Stimulated activated CD4-positive, alpha-beta T cell treated with anti-CD3 and anti-CD28 coated beads, Interleukin-4, amount 100 ng/mL, for 1 hour (primary cell): Measurements from ENCODE around the gene USP17L19.
"Not testable (repeated sequence)": the region's sequence is repeated elsewhere in the genome, so short reads cannot be mapped to it uniquely, and the experiment has no call there.

ENCODE experiments used
- DNase-seq: peaks from one replicate; pipeline ENCODE4 v3.0.0-alpha.2; 2020

USP17L19 gene

GRCh38 chr4:9253078-9253477 is at the start of gene USP17L19:
TSS of gene USP17L19 (plus strand) at chr4:9253378. CDS start at chr4:9253378, 0 bp downstream.
- DNase-seq, result not testable (repeated sequence)

- DNase-seq, result not testable (repeated sequence)
Observed at GRCh38 chr4:9210357-9210756, 42.8 kb upstream of the USP17L19 start, which contains the start of gene USP17L10. TSS of gene USP17L10 (plus strand) at chr4:9210657. CDS start at chr4:9210657, 0 bp downstream.

GRCh38 chr4:9214701-9215100 is 38.5 kb upstream of the USP17L19 start:
- not testable (repeated sequence) for DNase-seq

- not testable (repeated sequence) for DNase-seq
Observed at GRCh38 chr4:9215105-9215504, 38.1 kb upstream of the USP17L19 start, which contains the start of gene USP17L11. TSS of gene USP17L11 (plus strand) at chr4:9215405. CDS start at chr4:9215405, 0 bp downstream.

- DNase-seq, result not testable (repeated sequence)
Observed at GRCh38 chr4:9219852-9220251, 33.3 kb upstream of the USP17L19 start, which contains the start of gene USP17L12. TSS of gene USP17L12 (plus strand) at chr4:9220152. CDS start at chr4:9220152, 0 bp downstream.

GRCh38 chr4:9224596-9224995 is 28.6 kb upstream of the USP17L19 start, which contains the start of gene USP17L13:
TSS of gene USP17L13 (plus strand) at chr4:9224896. CDS start at chr4:9224896, 0 bp downstream.
- DNase-seq, result not testable (repeated sequence)

- not testable (repeated sequence) for DNase-seq
Observed at GRCh38 chr4:9230249-9230648, 22.9 kb upstream of the USP17L19 start.

- not testable (repeated sequence) for DNase-seq
Observed at GRCh38 chr4:9234085-9234484, 19.1 kb upstream of the USP17L19 start, which contains the start of gene USP17L15. TSS of gene USP17L15 (plus strand) at chr4:9234385. CDS start at chr4:9234385, 0 bp downstream.

- not testable (repeated sequence) for DNase-seq
Observed at GRCh38 chr4:9238461-9238860, 14.7 kb upstream of the USP17L19 start.

- DNase-seq, result not testable (repeated sequence)
Observed at GRCh38 chr4:9243579-9243978, 9.6 kb upstream of the USP17L19 start, which contains the start of gene USP17L17. TSS of gene USP17L17 (plus strand) at chr4:9243879. CDS start at chr4:9243879, 0 bp downstream.

- DNase-seq, result peak; percentile 1
Observed at GRCh38 chr4:9247953-9248680, 5.1 kb upstream of the USP17L19 start, which contains the start of gene USP17L18. TSS of gene USP17L18 (plus strand) at chr4:9248630. CDS start at chr4:9248630, 0 bp downstream.

- DNase-seq, result not testable (repeated sequence)
Observed at GRCh38 chr4:9257824-9258223, 4.6 kb downstream of the USP17L19 start, which contains the start of gene USP17L20. TSS of gene USP17L20 (plus strand) at chr4:9258124. CDS start at chr4:9258124, 0 bp downstream.

- DNase-seq, result not testable (repeated sequence)
Observed at GRCh38 chr4:9262572-9262971, 9.4 kb downstream of the USP17L19 start, which contains the start of gene USP17L21. TSS of gene USP17L21 (plus strand) at chr4:9262872. CDS start at chr4:9262872, 0 bp downstream.

GRCh38 chr4:9267319-9267718 is 14.1 kb downstream of the USP17L19 start, which contains the start of gene USP17L22:
TSS of gene USP17L22 (plus strand) at chr4:9267619. CDS start at chr4:9267619, 0 bp downstream.
- DNase-seq, result not testable (repeated sequence)

GRCh38 chr4:9271719-9272118 is 18.5 kb downstream of the USP17L19 start:
- peak; percentile 10 for DNase-seq
